Measurements from ENCODE around the gene ZBTB37.
"Not testable (repeated sequence)": the region's sequence is repeated elsewhere in the genome, so short reads cannot be mapped to it uniquely, and the experiment has no call there.

ZBTB37 gene

GRCh38 chr1:173832748-173833147 is 35.4 kb upstream of the ZBTB37 start:
- TF ChIP-seq, protein P1, sequence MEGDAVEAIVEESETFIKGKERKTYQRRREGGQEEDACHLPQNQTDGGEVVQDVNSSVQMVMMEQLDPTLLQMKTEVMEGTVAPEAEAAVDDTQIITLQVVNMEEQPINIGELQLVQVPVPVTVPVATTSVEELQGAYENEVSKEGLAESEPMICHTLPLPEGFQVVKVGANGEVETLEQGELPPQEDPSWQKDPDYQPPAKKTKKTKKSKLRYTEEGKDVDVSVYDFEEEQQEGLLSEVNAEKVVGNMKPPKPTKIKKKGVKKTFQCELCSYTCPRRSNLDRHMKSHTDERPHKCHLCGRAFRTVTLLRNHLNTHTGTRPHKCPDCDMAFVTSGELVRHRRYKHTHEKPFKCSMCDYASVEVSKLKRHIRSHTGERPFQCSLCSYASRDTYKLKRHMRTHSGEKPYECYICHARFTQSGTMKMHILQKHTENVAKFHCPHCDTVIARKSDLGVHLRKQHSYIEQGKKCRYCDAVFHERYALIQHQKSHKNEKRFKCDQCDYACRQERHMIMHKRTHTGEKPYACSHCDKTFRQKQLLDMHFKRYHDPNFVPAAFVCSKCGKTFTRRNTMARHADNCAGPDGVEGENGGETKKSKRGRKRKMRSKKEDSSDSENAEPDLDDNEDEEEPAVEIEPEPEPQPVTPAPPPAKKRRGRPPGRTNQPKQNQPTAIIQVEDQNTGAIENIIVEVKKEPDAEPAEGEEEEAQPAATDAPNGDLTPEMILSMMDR (IDR thresholded peaks at IDR 0.05; ENCODE audit: insufficient read depth, low read depth, low read length, missing control alignments), result no peak
- no peak for DNase-seq (ENCODE audit: low read depth)

GRCh38 chr1:173852105-173852504 is 16.1 kb upstream of the ZBTB37 start:
- no peak for DNase-seq (ENCODE audit: low read depth)

More at GRCh38 chr1:173832748-173833147, 35.4 kb upstream of the ZBTB37 start:
- no peak overlapping the region for H3K4me3 ChIP-seq (ENCODE audit: low read depth, low read length)

DNA sequence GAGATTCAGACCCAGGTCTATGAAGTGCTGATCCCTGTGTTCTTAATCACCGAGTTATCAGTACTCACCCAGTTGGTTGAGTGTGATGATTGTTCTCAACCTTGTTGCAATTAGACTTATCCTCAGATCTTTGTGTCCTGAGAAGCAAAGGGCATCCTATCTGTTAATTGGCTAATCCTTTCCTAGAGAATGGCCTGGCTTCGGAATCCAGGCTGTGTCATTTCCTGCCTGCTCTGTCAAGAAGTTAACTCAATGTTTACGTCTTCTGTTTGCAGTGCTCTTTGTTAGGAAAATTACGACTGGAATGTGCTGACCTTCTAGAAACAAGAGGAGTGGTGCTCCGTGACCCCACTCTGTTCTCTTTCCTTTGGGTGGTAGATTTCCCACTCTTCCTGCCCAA is 15.1 kb upstream of the ZBTB37 start:
- no peak overlapping the region for H3K4me3 ChIP-seq (ENCODE audit: low read depth, low read length)
- no peak for DNase-seq (ENCODE audit: low read depth)
- TF ChIP-seq, protein P1 (IDR thresholded peaks at IDR 0.05; ENCODE audit: insufficient read depth, low read depth, low read length, missing control alignments), result no peak

More at GRCh38 chr1:173852105-173852504, 16.1 kb upstream of the ZBTB37 start:
- H3K4me3 ChIP-seq (ENCODE audit: low read depth, low read length), result no peak overlapping the region
- TF ChIP-seq, protein P1 (IDR thresholded peaks at IDR 0.05; ENCODE audit: insufficient read depth, low read depth, low read length, missing control alignments), result no peak

DNA sequence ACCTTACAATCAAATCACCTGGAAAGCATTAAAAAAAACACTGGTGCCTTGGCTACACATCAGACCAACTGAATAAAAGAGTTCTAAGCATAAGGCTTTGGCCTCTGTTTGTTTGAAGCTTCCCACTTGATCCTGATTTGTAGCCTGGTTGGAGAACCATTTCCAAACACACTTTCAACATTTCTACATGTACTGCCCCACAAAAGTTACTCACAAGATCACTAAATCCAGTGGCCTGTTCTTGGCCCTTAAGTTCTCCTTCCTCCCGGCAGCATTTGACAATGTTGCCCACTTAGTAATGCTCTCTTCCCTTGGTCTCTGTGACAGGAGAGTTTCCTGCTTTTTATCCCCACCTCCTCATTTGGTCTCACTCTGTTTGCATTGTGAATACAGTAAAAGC is 12.2 kb upstream of the ZBTB37 start:
- DNase-seq (ENCODE audit: low read depth), result no peak
- TF ChIP-seq, protein P1 (IDR thresholded peaks at IDR 0.05; ENCODE audit: insufficient read depth, low read depth, low read length, missing control alignments), result no peak

GRCh38 chr1:173856903-173857302 is 11.3 kb upstream of the ZBTB37 start:
- no peak overlapping the region for H3K4me3 ChIP-seq (ENCODE audit: low read depth, low read length)
- DNase-seq (ENCODE audit: low read depth), result no peak
- TF ChIP-seq, protein P1 (IDR thresholded peaks at IDR 0.05; ENCODE audit: insufficient read depth, low read depth, low read length, missing control alignments), result no peak

More for the DNA sequence above, 12.2 kb upstream of the ZBTB37 start:
- no peak overlapping the region for H3K4me3 ChIP-seq (ENCODE audit: low read depth, low read length)

DNA sequence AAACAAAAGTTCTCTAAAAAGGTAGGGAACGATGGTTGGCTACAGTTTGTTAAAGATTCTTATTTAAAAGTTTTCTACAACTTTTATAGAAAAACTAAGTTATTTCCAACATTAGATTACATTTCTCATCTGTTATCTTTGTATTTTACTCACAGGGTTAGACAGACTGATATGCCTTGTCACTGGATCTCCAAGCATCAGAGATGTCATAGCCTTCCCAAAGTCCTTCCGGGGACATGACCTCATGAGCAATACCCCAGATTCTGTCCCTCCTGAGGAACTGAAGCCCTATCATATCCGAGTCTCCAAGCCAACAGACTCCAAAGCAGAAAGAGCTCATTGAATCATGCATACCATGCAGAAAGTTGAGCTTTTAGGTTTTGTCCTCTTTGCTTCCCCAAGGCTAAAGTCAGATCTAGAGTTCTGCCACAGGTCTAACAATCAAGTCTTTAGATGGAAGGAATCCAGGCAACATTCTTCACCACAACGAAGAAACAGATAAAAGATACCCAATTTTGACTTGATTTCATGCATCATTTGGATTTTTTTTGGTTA is 10.7 kb upstream of the ZBTB37 start:
- TF ChIP-seq, protein P1 (IDR thresholded peaks at IDR 0.05; ENCODE audit: insufficient read depth, low read depth, low read length, missing control alignments), result no peak
- no peak overlapping the region for H3K4me3 ChIP-seq (ENCODE audit: low read depth, low read length)
- DNase-seq (ENCODE audit: low read depth), result no peak

- not testable (repeated sequence) for H3K4me3 ChIP-seq (ENCODE audit: low read depth, low read length); DNase-seq (ENCODE audit: low read depth)
Observed at GRCh38 chr1:173859547-173859946, 8.6 kb upstream of the ZBTB37 start.

Data from GM12865 (cell line).